GM12892 (cell line): ENCODE results near the gene MAP3K2.

Experiments used
- POLR2A ChIP-seq: IDR thresholded peaks from 2 replicates; pipeline ENCODE4 v1.6.1; 2011; ENCODE audit warnings: low read depth, low read length, control low read depth
- POLR2AphosphoS5 ChIP-seq: IDR thresholded peaks from 2 replicates; pipeline ENCODE4 v1.6.1; 2011; ENCODE audit warnings: low read depth, low read length, control low read depth
- TAF1 ChIP-seq: IDR thresholded peaks from 2 replicates; pipeline ENCODE4 v1.6.1; 2011; ENCODE audit warnings: low read depth, mild to moderate bottlenecking, control low read depth, low read length, borderline replicate concordance

DNA sequence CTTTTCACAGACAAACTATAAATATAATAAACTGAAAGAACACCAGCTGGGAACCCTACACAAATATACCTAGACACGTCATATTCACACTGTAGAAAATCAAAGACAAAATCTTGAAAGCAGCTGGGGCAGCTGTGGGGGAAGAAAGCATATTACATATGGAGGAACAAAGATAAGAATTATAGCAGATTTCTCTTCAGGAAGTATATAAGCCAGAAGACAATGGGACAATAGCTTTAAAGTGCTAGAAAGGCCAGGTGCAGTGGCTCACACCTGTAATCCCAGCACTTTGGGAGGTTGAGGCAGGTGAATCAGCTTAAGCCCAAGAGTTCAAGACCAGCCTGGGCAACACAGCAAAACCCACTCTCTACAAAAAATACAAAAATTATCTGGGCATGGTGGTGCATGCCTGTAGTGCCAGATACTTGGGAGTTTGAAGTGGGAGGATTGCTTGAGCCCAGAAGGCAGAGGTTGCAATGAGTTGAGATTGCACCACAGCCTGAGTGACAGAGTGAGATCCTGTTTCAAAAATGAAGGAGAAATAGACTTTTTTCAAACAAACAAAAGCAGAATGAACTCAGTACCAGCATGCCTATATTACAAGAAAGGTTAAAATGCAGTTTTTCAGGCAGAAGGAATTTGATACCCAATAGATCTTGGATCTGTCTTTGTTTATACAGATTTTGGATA lies 67.0 kb downstream of the MAP3K2 start:
- TF ChIP-seq POLR2A (no peak), POLR2AphosphoS5 (no peak), TAF1 (no peak)
